ENCODE results near the gene DAP.

Gene DAP

GRCh38 chr5:10700516-10700915, 60.5 kb downstream of the DAP start:
- Mint-ChIP-seq H3K9me3 (no peaks in the 10 kb centered on the region), H3K4me3 (no peak overlapping the region), H3K27me3 (ENCODE audit: low read depth) (no peaks in the 10 kb centered on the region), H3K36me3 (ENCODE audit: low read depth) (no peaks in the 10 kb centered on the region), H3K27ac (no peak overlapping the region), H3K4me1 (no peaks in the 10 kb centered on the region)
- TF ChIP-seq CTCF (IDR thresholded peaks at IDR 0.05; ENCODE audit: unreplicated experiment in 3 of 3), result no peak

GRCh38 chr5:10699987-10700386, 61.0 kb downstream of the DAP start:
- peaks cover 4% of the 10 kb centered on the region for H3K4me1 Mint-ChIP-seq
- no peaks in the 10 kb centered on the region for H3K27me3 Mint-ChIP-seq (ENCODE audit: low read depth)
- H3K4me3 Mint-ChIP-seq, result no peak overlapping the region
- H3K27ac Mint-ChIP-seq, result no peak overlapping the region
- no peaks in the 10 kb centered on the region for H3K36me3 Mint-ChIP-seq (ENCODE audit: low read depth)
- no peak for TF ChIP-seq CTCF (IDR thresholded peaks at IDR 0.05; ENCODE audit: unreplicated experiment in 3 of 3)
- no peaks in the 10 kb centered on the region for H3K9me3 Mint-ChIP-seq

DNA sequence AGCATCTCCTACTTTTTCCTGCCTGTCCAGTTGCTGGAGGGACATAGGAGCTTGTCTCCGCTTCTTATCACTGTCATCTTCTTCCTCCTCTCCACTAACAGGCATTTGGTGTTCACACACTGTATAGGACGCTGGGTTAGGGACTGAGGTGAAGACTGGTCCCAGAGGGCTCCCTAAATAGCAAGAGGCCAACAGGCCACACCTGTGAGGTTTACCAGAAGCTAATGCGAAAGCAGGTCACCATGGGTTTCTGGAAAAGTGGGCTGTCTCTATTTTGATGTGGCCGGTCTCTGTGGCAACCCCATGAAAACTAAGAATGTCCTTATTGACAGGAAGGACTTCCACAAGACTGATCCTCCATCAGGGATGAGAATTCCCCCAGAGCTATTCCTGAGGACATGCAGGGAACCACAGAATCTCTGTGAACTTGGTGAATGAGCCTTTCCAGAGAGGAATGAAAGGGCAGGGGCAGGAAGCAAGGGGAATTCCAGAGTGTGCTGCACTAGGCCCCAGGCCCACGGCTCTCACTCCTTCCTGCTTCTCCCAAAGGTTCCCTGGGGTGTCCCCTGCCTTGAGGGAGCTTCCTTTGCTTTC, 61.7 kb downstream of the DAP start:
- Mint-ChIP-seq H3K27me3 (ENCODE audit: low read depth) (no peaks in the 10 kb centered on the region), H3K9me3 (no peaks in the 10 kb centered on the region), H3K36me3 (ENCODE audit: low read depth) (no peaks in the 10 kb centered on the region), H3K4me3 (no peak overlapping the region), H3K4me1 (peaks cover 6% of the 10 kb centered on the region), H3K27ac (no peak overlapping the region)
- TF ChIP-seq CTCF (IDR thresholded peaks at IDR 0.05; ENCODE audit: unreplicated experiment in 3 of 3), result no peak

GRCh38 chr5:10695759-10696543, 65.1 kb downstream of the DAP start:
- Mint-ChIP-seq H3K4me3 (no peak overlapping the region), H3K9me3 (no peaks in the 10 kb centered on the region), H3K36me3 (ENCODE audit: low read depth) (peaks cover 1% of the 10 kb centered on the region), H3K4me1 (peaks cover 13% of the 10 kb centered on the region), H3K27ac (no peak overlapping the region), H3K27me3 (ENCODE audit: low read depth) (no peaks in the 10 kb centered on the region)
- TF ChIP-seq CTCF (IDR thresholded peaks at IDR 0.05; ENCODE audit: unreplicated experiment in 3 of 3), result no peak

DNA sequence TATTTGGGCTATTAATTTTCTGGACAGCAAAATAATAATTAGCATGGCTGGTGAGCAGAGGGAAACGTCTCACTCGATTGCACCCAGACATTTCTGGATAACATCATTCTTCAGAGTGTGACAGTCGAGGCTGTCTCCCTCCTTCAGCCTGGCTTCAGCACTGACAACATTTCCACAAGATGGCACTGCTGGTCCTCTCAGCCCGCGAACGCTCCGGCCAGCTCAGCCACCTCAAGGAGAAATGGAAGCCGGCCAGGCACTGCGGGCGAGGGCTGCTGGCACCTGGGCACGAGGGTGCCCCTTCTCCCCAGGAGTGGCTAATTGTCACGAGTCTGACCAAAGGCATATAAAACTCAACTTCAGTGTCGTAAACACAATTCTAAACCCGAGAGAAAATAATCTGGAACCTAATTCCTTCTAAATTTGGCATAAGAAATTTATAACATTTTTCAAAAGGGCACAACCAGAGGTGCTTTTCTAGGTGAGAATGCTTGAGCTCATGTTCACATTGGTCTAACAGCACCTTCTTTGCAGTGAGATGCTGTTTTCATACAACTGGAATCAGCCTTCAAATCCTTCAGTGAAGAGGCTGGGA, 65.9 kb downstream of the DAP start:
- peak; percentile 78 to 82 (median 78) for TF ChIP-seq CTCF (IDR thresholded peaks at IDR 0.05; ENCODE audit: unreplicated experiment in 3 of 3)
- no peak overlapping the region for H3K4me3 Mint-ChIP-seq

More for the DNA sequence above, 65.9 kb downstream of the DAP start:
- Mint-ChIP-seq H3K27me3 (ENCODE audit: low read depth) (no peaks in the 10 kb centered on the region), H3K9me3 (peaks cover 2% of the 10 kb centered on the region), H3K36me3 (ENCODE audit: low read depth) (peaks cover 8% of the 10 kb centered on the region), H3K27ac (peak overlapping the region in 2 of 3 experiments; percentile 6 to 44), H3K4me1 (peaks cover 13% of the 10 kb centered on the region)
